NT2/D1 (cell line): Measurements from ENCODE around the gene ANKRD27.

Experiments used
- SUZ12 ChIP-seq: IDR thresholded peaks from 2 replicates; pipeline ENCODE4 v1.6.1; 2011; ENCODE audit not compliant: insufficient read length, insufficient read depth; ENCODE audit errors: extremely low read depth
- YY1 ChIP-seq: IDR thresholded peaks from 2 replicates; pipeline ENCODE4 v1.6.1; 2011; ENCODE audit not compliant: insufficient read length, insufficient read depth
- ZNF274 ChIP-seq: IDR thresholded peaks from 2 replicates; pipeline ENCODE4 v1.6.1; 2011; ENCODE audit warnings: mild to moderate bottlenecking, low read depth, low read length

DNA sequence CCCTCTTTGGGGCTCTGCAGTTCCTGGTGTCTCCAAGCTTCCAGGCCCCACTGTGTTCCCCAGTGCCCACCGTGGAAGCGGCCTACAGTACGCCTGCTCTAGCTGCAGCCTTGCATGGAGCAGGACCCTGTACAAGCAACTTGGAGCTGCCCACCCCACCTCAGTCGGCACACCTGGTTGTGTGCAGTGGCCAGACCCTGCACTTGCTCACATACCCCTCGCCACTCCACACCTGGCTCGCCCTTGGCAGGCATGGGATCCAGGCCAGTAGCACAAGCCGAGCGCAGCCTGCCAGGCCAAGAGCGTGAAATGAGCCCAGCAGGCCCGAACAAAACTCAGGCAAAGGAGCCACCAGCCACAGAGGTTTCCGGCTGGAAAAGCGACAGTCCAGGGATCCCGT, 36.4 kb downstream of the ANKRD27 start:
- no peak for TF ChIP-seq YY1
- no peak for TF ChIP-seq ZNF274
- no peak for TF ChIP-seq SUZ12
